Esophagus squamous epithelium (tissue), 5 donors: ENCODE data around the gene RBM33. TPM values are rescaled to one million over a fixed set of nuclear protein-coding genes. Genes with fewer than 3 reads are reported as not detected.

Experiments
- DNase-seq: peaks from one replicate; lab custom pipeline; 2025; lab: John Stamatoyannopoulos, UW
- H3K27ac ChIP-seq, 4 donors: fragments of 200-600 bp; sonication (generic); one replicate each; pipeline ENCODE4 v1.5.1; 2016 to 2019; ENCODE audit warnings: mild to moderate bottlenecking in 1 of 4
- H3K27me3 ChIP-seq, 4 donors: fragments of 200-600 bp; sonication (generic); 1 replicate in 3 of 4; 2 replicates in 1 of 4; pipeline versions ENCODE4 v1.5.1 to v1.6.0; 2017 to 2021; ENCODE audit warnings: antibody characterized with exemption in 1 of 4
- H3K36me3 ChIP-seq, 3 donors: fragments of 200-600 bp; sonication (generic); one replicate each; pipeline ENCODE4 v1.5.1; 2016 to 2019
- H3K4me1 ChIP-seq, 3 donors: fragments of 200-600 bp; sonication (generic); one replicate each; pipeline ENCODE4 v1.5.1; 2017 to 2019
- H3K4me3 ChIP-seq, 4 donors: fragments of 200-600 bp; sonication (generic); 1 replicate in 3 of 4; 2 replicates in 1 of 4; pipeline ENCODE4 v1.5.1; 2016 to 2019; ENCODE audit warnings: mild to moderate bottlenecking in 2 of 4, moderate library complexity in 1 of 4
- H3K9me3 ChIP-seq, 3 donors: fragments of 200-600 bp; sonication (generic); one replicate each; pipeline ENCODE4 v1.5.1; 2016 to 2019
- POLR2A ChIP-seq, 4 donors: fragments of 450-650 bp; IDR thresholded peaks; one replicate each; pipeline ENCODE4 v1.6.1; 2017; ENCODE audit warnings: antibody characterized with exemption in 4 of 4, mild to moderate bottlenecking in 4 of 4, moderate library complexity in 3 of 4
- WGBS, 2 donors: methylation state at CpG; one replicate each; pipeline ENCODE4 v1.1.5; 2018; 5-methylcytosine and 5-hydroxymethylcytosine counted together
- intact Hi-C: fragments of 100-400 bp; cut with DNase I; formaldehyde crosslinking; loops from one replicate; pipeline ENCODE4 v1.15.0; 2022
- total RNA-seq, 4 donors: library from RNA; depleted of rRNA; stranded (reverse); fragments of >200 nt; gene quantifications; one replicate each; pipeline ENCODE4 v1.1.0, GENCODE V29; 2016
- TF ChIP-seq, protein P1 (sequence below), 6 experiments: fragments of 450-650 bp in 4 of 6; fragments of 200-600 bp in 2 of 6; sonication (generic) in 2 of 6; IDR thresholded peaks; one replicate each; pipeline ENCODE4 v1.5.1; 2016 to 2019; ENCODE audit warnings: antibody characterized with exemption in 6 of 6, mild to moderate bottlenecking in 4 of 6, moderate library complexity in 4 of 6
- donor health status: DM: yes; HTN: yes; CAD: no.

RBM33 gene
- total RNA-seq, 4 donors from 2014 or later = 20.3 to 45.6 (median 26.9) TPM

DNA sequence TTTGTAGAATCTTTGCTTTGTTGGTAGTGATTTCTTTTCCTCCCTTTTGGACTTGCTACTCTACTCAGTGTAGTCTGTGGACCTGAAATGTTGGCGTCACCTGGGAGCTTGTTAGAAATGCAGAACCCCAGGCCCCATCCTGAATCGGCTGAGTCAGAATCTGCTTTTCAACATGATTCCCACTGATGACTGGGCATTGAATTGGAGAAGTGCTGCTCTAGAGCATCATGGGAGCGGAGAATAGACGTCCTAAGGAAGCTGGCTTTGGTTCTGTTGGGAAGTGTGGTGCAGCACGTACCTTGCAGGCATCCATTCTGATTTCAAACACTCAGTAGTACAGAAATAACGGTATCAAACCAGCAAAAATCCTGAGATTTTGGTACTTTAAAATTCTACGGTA is 54.7 kb downstream of the RBM33 start:
- Histone ChIP-seq H3K27me3 (no peaks in the 10 kb centered on the region), H3K36me3 (peaks cover 0 to 43% (median 16%) of the 10 kb centered on the region in 3 donors), H3K4me1 (peaks cover 0 to 5% (median 0%) of the 10 kb centered on the region in 3 donors), H3K4me3 (no peak overlapping the region), H3K27ac (no peak overlapping the region), H3K9me3 (no peaks in the 10 kb centered on the region)
- 89 to 95% methylated on average over 7 of the region's 7 CpGs for WGBS, 2 donors
- intact Hi-C loops = no loop called here
- DNase-seq = no peak
- TF ChIP-seq, protein P1, sequence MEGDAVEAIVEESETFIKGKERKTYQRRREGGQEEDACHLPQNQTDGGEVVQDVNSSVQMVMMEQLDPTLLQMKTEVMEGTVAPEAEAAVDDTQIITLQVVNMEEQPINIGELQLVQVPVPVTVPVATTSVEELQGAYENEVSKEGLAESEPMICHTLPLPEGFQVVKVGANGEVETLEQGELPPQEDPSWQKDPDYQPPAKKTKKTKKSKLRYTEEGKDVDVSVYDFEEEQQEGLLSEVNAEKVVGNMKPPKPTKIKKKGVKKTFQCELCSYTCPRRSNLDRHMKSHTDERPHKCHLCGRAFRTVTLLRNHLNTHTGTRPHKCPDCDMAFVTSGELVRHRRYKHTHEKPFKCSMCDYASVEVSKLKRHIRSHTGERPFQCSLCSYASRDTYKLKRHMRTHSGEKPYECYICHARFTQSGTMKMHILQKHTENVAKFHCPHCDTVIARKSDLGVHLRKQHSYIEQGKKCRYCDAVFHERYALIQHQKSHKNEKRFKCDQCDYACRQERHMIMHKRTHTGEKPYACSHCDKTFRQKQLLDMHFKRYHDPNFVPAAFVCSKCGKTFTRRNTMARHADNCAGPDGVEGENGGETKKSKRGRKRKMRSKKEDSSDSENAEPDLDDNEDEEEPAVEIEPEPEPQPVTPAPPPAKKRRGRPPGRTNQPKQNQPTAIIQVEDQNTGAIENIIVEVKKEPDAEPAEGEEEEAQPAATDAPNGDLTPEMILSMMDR (IDR thresholded peaks at IDR 0.05) = no peak
- no peak for TF ChIP-seq POLR2A (IDR thresholded peaks at IDR 0.05)

DNA sequence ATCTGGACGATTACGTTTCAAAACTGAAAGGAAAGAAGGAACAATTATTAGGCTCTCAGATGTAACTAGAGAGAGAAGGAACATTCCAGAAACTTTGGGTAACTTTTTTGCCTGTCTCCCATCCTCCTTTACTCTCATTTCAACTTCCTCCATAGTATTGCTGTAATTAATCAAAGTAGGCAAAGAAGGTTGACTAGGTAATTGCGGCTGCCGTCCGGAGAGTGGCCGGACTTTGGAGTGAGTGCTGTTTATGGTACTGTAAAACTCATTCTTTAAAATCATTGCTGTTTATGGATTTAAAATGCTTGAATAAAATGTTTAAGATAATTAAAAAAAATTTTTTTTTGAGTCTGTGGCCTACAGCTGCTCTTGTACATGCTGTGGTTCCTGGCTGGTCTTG is 56.4 kb downstream of the RBM33 start:
- H3K4me3 ChIP-seq = no peak overlapping the region
- peaks cover 0 to 5% (median 0%) of the 10 kb centered on the region in 3 donors for H3K4me1 ChIP-seq
- H3K36me3 ChIP-seq = peaks cover 0 to 60% (median 16%) of the 10 kb centered on the region in 3 donors
- 91% methylated on average over 6 of the region's 6 CpGs for WGBS, 2 donors
- H3K27ac ChIP-seq = no peak overlapping the region
- H3K27me3 ChIP-seq = no peaks in the 10 kb centered on the region
- intact Hi-C loops = no loop called here
- TF ChIP-seq, protein P1 (IDR thresholded peaks at IDR 0.05) = no peak
- no peak for TF ChIP-seq POLR2A (IDR thresholded peaks at IDR 0.05)
- H3K9me3 ChIP-seq = no peaks in the 10 kb centered on the region
- no peak for DNase-seq

DNA sequence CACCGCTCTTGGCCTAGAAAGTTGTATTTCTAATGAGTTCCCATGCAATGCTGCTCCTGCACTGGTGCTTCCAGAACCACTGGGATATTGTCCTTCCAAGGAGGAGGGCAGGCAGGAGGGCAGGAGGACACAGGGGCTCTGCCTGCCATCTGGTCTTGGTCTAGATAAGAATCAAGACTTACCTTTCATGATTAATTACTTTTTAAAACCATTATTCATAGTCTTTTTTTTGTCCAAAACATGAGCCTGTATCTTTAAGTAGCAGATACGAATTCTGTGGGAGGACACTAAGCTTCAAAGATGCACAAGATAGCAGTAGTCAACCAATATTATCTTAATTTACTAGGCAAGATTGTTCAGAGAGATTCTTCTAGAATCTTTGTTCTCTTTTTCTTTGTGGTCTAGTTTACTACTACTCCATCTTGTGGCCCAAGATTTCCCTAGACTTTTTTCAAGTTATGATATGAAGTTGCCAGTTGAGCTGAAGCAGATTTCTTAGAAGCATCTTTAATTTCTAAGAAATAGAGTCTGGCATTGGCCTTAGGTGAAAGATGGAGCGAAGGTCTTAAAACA is 57.6 kb downstream of the RBM33 start:
- no peak for DNase-seq
- 71 to 74% methylated on average over 3 of the region's 3 CpGs for WGBS, 2 donors
- H3K36me3 ChIP-seq = peaks cover 0 to 72% (median 16%) of the 10 kb centered on the region in 3 donors
- no peak overlapping the region for H3K4me3 ChIP-seq
- no peak for TF ChIP-seq POLR2A (IDR thresholded peaks at IDR 0.05)
- TF ChIP-seq, protein P1 (IDR thresholded peaks at IDR 0.05) = no peak
- H3K4me1 ChIP-seq = peaks cover 0 to 5% (median 0%) of the 10 kb centered on the region in 3 donors
- H3K27ac ChIP-seq = no peak overlapping the region
- intact Hi-C loops = no loop called here
- H3K27me3 ChIP-seq = no peaks in the 10 kb centered on the region
- no peaks in the 10 kb centered on the region for H3K9me3 ChIP-seq

DNA sequence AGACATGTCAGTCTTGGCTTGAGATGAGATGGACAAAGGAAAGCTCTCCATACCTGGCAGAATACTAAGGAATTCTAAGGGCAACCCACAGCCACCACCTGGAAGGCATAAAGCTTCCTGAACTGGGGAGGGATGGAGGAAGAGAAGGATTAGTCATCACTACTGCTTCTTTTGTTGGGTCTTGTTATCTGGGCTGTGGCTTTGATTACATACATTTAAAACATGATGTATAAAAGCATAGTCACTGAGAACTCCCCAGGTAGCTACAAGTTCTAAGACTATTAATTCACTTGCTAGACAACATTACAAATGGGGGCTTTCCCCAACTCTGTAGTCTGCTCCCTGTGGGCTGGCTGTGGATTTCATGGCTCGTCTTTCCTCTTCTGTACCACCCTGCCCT is 58.2 kb downstream of the RBM33 start:
- peaks cover 0 to 5% (median 0%) of the 10 kb centered on the region in 3 donors for H3K4me1 ChIP-seq
- WGBS, 2 donors = 42 to 50% methylated on average over 1 of the region's 1 CpG
- no peaks in the 10 kb centered on the region for H3K9me3 ChIP-seq
- no peaks in the 10 kb centered on the region for H3K27me3 ChIP-seq
- no peak overlapping the region for H3K4me3 ChIP-seq
- no peak for DNase-seq
- no peak for TF ChIP-seq POLR2A (IDR thresholded peaks at IDR 0.05)
- TF ChIP-seq, protein P1 (IDR thresholded peaks at IDR 0.05) = no peak
- no peak overlapping the region for H3K27ac ChIP-seq
- H3K36me3 ChIP-seq = peaks cover 0 to 78% (median 16%) of the 10 kb centered on the region in 3 donors
- intact Hi-C loops = no loop called here

DNA sequence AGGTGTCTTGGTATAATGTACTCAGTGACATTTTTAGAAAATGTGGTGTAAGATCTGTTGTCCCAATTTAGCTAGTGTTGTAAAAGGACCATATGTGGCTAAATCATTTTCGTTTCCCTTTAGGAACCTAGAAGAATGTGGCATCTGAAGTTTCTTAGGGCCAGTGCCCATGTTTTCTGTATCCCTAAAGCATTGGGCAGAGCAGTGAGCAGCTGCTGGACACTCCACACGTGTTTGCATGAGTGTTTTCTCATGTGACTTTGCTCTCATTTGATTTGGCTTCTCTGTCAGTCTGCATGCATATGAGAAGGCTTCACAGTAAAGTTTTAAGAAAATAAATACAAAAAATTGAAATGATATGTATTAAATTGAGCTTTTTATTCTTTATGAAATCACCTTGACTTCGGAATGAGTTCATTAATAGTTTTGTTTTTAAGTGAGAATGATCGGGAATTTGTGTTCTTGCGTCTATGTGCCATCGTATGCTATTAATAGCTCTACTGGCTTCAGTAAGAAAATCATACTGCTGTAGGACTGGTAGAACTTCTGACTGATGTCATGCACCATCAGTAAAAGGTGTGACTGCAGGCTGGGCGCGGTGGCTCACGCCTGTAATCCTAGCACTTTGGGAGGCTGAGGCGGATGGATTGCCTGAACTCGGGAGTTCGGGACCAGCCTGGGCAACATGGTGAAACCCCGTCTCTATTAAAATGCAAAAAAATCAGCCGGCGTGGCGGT is 61.3 kb downstream of the RBM33 start:
- intact Hi-C loops = no loop called here
- H3K9me3 ChIP-seq = no peaks in the 10 kb centered on the region
- H3K4me1 ChIP-seq = peaks cover 0 to 5% (median 0%) of the 10 kb centered on the region in 3 donors
- no peak for TF ChIP-seq POLR2A (IDR thresholded peaks at IDR 0.05)
- TF ChIP-seq, protein P1 (IDR thresholded peaks at IDR 0.05) = no peak
- no peak overlapping the region for H3K4me3 ChIP-seq
- DNase-seq = no peak
- H3K27me3 ChIP-seq = no peaks in the 10 kb centered on the region
- peaks cover 0 to 99% (median 20%) of the 10 kb centered on the region in 3 donors for H3K36me3 ChIP-seq
- 89 to 95% methylated on average over 10 to 15 of the region's 16 CpGs for WGBS, 2 donors
- no peak overlapping the region for H3K27ac ChIP-seq
